Measurements from ENCODE around the gene DLX3. TPM values are rescaled to one million over a fixed set of nuclear protein-coding genes. Genes with fewer than 3 reads are reported as not detected.

Gene DLX3
- total RNA-seq, 1 donor from 2014 or later, result not detected

DNA sequence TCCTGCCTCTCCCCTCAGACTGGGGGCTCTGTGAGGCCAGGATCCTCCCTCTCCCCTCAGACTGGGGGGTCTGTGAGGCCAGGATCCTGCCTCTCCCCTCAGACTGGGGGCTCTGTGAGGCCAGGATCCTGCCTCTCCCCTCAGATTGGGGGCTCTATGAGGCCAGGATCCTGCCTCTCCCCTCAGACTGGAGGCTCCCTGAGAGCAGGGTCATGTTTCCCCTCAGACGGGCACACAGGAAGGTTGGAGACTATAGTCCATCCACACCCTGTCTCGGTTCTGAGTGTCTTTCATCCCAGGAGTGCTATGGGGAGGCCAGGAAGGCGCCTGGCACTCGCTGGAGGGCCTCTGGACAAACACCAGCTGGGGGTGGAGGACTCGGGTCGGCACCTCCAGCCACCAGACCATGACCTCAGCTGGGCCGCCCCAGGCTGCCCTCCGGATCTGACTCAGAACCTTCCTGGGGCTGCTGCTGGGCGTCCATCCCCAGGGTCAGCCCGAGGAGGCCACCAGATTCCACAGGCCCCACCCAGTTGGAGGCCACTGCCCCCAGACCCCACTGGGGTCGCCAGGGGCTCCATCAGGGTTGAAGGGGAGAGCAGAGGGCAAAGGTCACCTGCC lies 48.0 kb downstream of the DLX3 start:
- Mint-ChIP-seq H3K4me3 (ENCODE audit: unreplicated experiment) (no peak overlapping the region), H3K4me1 (ENCODE audit: unreplicated experiment) (peaks cover 10% of the 10 kb centered on the region), H3K27ac (ENCODE audit: unreplicated experiment) (no peak overlapping the region), H3K36me3 (ENCODE audit: unreplicated experiment) (no peaks in the 10 kb centered on the region), H3K27me3 (ENCODE audit: unreplicated experiment) (peaks cover 69% of the 10 kb centered on the region), H3K9me3 (ENCODE audit: unreplicated experiment) (no peaks in the 10 kb centered on the region)
- no peak for DNase-seq (ENCODE audit: extremely low spot score, unreplicated experiment)
- TF ChIP-seq, protein P1, sequence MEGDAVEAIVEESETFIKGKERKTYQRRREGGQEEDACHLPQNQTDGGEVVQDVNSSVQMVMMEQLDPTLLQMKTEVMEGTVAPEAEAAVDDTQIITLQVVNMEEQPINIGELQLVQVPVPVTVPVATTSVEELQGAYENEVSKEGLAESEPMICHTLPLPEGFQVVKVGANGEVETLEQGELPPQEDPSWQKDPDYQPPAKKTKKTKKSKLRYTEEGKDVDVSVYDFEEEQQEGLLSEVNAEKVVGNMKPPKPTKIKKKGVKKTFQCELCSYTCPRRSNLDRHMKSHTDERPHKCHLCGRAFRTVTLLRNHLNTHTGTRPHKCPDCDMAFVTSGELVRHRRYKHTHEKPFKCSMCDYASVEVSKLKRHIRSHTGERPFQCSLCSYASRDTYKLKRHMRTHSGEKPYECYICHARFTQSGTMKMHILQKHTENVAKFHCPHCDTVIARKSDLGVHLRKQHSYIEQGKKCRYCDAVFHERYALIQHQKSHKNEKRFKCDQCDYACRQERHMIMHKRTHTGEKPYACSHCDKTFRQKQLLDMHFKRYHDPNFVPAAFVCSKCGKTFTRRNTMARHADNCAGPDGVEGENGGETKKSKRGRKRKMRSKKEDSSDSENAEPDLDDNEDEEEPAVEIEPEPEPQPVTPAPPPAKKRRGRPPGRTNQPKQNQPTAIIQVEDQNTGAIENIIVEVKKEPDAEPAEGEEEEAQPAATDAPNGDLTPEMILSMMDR (IDR thresholded peaks at IDR 0.05), result no peak

DNA sequence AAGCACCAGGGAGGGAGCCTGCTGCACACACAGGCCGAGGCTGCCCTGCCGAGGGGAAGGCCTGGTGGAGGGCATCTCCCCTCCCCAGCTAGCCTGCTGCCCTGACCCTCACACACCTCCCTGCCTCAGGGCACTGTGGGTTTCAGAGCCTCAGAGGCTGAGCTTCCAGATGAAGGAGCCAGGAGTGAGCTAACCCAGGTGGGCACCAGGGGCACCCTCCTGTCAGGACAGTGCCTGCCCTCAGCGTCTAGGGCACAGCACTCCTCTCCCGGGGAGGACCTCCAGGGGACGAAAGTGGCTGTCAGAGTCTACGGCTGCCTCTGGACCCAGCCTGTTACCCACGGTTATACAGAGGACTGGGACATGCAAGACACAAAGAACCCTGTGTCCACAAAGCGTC lies 48.8 kb downstream of the DLX3 start:
- H3K36me3 Mint-ChIP-seq (ENCODE audit: unreplicated experiment), result no peaks in the 10 kb centered on the region
- H3K4me1 Mint-ChIP-seq (ENCODE audit: unreplicated experiment), result peaks cover 5% of the 10 kb centered on the region
- peaks cover 64% of the 10 kb centered on the region for H3K27me3 Mint-ChIP-seq (ENCODE audit: unreplicated experiment)

DNA sequence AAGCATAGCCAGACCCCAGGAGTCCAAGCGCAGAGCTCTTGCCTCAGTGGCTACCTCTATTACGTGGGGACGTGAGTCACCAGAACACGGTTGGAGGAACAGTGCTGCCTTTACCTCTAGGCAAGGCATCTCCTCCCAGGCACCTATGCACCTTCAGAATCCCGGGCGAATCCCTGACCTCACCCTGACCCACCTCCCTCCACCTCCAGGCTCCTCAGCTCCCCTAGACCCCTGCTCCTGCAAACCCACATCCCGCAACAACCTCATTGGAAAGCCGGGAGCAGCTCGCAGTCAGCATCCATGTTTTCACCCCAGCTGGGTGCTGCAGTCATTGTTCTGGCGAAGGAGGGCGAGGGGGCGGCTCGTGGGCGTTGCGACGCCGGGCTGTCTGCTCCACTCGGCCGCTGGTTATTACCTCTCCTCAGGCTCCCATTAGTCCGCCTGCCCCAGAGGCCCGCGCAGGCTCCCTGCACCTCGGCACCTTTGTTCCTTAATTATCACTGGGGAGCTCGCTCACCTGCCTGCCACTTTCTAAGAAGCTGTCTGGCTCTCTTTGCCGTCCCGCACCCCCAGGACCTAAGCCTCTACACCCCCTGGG lies 50.7 kb downstream of the DLX3 start:
- no peaks in the 10 kb centered on the region for H3K4me1 Mint-ChIP-seq (ENCODE audit: unreplicated experiment)
- H3K36me3 Mint-ChIP-seq (ENCODE audit: unreplicated experiment), result no peaks in the 10 kb centered on the region
- TF ChIP-seq, protein P1 (IDR thresholded peaks at IDR 0.05), result no peak
- DNase-seq (ENCODE audit: extremely low spot score, unreplicated experiment), result no peak
- no peaks in the 10 kb centered on the region for H3K9me3 Mint-ChIP-seq (ENCODE audit: unreplicated experiment)
- H3K27ac Mint-ChIP-seq (ENCODE audit: unreplicated experiment), result no peak overlapping the region
- no peak overlapping the region for H3K4me3 Mint-ChIP-seq (ENCODE audit: unreplicated experiment)
- H3K27me3 Mint-ChIP-seq (ENCODE audit: unreplicated experiment), result peaks cover 64% of the 10 kb centered on the region

More for the DNA sequence above, 48.8 kb downstream of the DLX3 start:
- no peak overlapping the region for H3K4me3 Mint-ChIP-seq (ENCODE audit: unreplicated experiment)
- no peak for DNase-seq (ENCODE audit: extremely low spot score, unreplicated experiment)
- TF ChIP-seq, protein P1 (IDR thresholded peaks at IDR 0.05), result no peak
- H3K9me3 Mint-ChIP-seq (ENCODE audit: unreplicated experiment), result no peaks in the 10 kb centered on the region
- no peak overlapping the region for H3K27ac Mint-ChIP-seq (ENCODE audit: unreplicated experiment)

DNA sequence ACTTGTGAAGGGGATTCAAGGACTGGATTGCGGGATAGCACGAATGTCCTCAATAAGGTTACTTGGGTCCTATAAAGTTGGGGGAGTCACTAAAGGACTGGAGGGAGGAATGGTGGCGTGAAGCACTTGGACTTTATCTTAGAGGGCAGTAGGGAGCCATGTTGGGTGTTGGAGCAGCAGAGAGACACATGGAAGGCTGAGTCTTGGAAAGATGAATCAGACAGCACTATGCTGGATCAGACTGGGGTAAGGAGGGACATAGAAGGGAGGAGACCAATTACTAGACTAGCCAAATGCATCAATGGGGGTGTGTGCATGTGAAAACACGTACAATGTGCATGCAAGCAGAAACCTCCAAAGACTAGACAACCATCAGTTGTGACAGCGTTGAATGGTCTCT lies 52.1 kb downstream of the DLX3 start:
- H3K27me3 Mint-ChIP-seq (ENCODE audit: unreplicated experiment), result peaks cover 65% of the 10 kb centered on the region
- DNase-seq (ENCODE audit: extremely low spot score, unreplicated experiment), result no peak
- H3K4me1 Mint-ChIP-seq (ENCODE audit: unreplicated experiment), result no peaks in the 10 kb centered on the region
- no peaks in the 10 kb centered on the region for H3K36me3 Mint-ChIP-seq (ENCODE audit: unreplicated experiment)
- H3K9me3 Mint-ChIP-seq (ENCODE audit: unreplicated experiment), result no peaks in the 10 kb centered on the region
- H3K4me3 Mint-ChIP-seq (ENCODE audit: unreplicated experiment), result no peak overlapping the region
- H3K27ac Mint-ChIP-seq (ENCODE audit: unreplicated experiment), result no peak overlapping the region
- TF ChIP-seq, protein P1 (IDR thresholded peaks at IDR 0.05), result no peak

DNA sequence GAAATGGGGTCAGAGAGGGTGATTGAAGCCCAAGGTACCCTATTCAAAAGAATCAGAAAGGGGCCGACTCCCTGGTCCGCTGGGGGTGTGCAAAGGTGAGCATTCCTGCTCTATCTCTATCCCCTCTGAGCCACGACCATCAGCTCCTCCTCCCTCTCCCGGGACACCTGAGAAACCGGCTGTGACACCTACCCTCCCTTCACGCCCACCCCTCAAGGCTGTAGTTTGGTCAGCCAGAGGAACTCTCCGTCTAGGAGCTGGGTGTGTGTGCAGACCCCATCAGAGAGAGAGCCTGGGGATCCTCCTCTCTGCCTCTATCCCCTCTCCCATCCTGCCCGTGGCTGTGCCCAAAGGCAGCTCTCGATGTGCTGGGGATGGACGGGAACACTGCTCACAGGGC lies 53.6 kb downstream of the DLX3 start:
- Mint-ChIP-seq H3K9me3 (ENCODE audit: unreplicated experiment) (no peaks in the 10 kb centered on the region), H3K4me3 (ENCODE audit: unreplicated experiment) (no peak overlapping the region), H3K4me1 (ENCODE audit: unreplicated experiment) (no peaks in the 10 kb centered on the region), H3K27ac (ENCODE audit: unreplicated experiment) (no peak overlapping the region), H3K27me3 (ENCODE audit: unreplicated experiment) (peaks cover 70% of the 10 kb centered on the region), H3K36me3 (ENCODE audit: unreplicated experiment) (no peaks in the 10 kb centered on the region)
- no peak for DNase-seq (ENCODE audit: extremely low spot score, unreplicated experiment)
- TF ChIP-seq, protein P1 (IDR thresholded peaks at IDR 0.05), result no peak

Other genes starting within 250 kb of the DLX3 start
- 2.7 TPM in 2 replicates for gene FAM117A, start 231.1 kb downstream of the DLX3 start, total RNA-seq
- 50.5 and 58.0 TPM in 2 replicates for gene KAT7, start 206.5 kb downstream of the DLX3 start, total RNA-seq
- gene TAC4, start 147.2 kb downstream of the DLX3 start, total RNA-seq, result not detected in 2 replicates
- gene DLX4, start 26.0 kb downstream of the DLX3 start, total RNA-seq, result not detected in 2 replicates
- gene ITGA3, start 60.9 kb upstream of the DLX3 start, total RNA-seq, result 201 and 221 TPM in 2 replicates
- gene PDK2, start 100.1 kb upstream of the DLX3 start, total RNA-seq, result 66.2 and 67.0 TPM in 2 replicates
- 36.1 and 36.8 TPM in 2 replicates for gene SAMD14, start 134.9 kb upstream of the DLX3 start, total RNA-seq
- gene PPP1R9B, start 155.5 kb upstream of the DLX3 start, total RNA-seq, result 175 and 176 TPM in 2 replicates
- 12.0 and 13.0 TPM in 2 replicates for gene SGCA, start 170.8 kb upstream of the DLX3 start, total RNA-seq
- gene COL1A1, start 206.4 kb upstream of the DLX3 start, total RNA-seq, result 25,918 and 28,023 TPM in 2 replicates

Measured in osteocyte (in vitro differentiated cells).